T follicular helper cell (primary cell): Measurements from ENCODE around the gene FEV.

ENCODE experiments used
- DNase-seq: peaks from one replicate; pipeline ENCODE4 v3.0.0-alpha.2; 2020; ENCODE audit warnings: low read depth
- total RNA-seq, 2 experiments: gene quantifications; one replicate each; lab custom pipeline; 2026; lab: John Stamatoyannopoulos, UW

The FEV gene
- total RNA-seq: 0 reads per million in 2 experiments

- no peak for DNase-seq
These were observed at the start of gene FEV for GRCh38 chr2:218985021-218985324. Gene FEV, minus strand, starts transcription at chr2:218985184. Its CDS starts 109 bp downstream, at chr2:218985075.

DNA sequence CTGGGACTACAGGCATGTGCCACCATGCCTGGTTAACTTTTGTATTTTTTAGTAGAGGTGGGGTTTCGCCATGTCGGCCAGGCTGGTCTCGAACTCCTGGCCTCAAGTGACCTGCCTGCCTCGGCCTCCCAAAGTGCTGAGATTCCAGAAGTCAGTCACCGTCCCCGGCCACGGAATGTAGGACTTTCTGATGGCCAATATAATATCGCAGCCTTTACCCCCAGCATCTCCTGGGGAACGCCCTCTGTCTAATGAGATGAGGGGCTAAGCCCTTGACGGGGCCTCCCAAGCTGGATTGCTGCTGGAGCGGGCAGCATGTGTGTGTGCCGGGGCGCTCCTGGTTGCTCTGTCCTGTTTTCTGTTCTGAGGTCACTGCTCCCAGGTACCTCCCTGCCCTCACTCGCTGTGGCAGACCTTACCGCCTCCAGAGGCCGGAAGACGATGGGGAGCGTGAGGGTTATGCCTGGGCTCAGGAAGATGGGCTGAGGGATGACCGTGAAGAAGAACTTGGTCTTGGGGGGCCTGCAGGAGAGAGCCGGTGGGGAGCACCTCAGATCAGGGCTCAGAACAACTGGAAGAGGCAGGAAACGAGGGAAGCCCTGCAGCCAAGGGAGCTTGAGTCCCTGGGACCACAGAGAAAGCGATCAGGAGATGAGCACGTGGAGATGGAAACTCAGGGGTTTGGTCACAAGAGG, 47.2 kb upstream of the FEV start:
- DNase-seq: no peak

DNA sequence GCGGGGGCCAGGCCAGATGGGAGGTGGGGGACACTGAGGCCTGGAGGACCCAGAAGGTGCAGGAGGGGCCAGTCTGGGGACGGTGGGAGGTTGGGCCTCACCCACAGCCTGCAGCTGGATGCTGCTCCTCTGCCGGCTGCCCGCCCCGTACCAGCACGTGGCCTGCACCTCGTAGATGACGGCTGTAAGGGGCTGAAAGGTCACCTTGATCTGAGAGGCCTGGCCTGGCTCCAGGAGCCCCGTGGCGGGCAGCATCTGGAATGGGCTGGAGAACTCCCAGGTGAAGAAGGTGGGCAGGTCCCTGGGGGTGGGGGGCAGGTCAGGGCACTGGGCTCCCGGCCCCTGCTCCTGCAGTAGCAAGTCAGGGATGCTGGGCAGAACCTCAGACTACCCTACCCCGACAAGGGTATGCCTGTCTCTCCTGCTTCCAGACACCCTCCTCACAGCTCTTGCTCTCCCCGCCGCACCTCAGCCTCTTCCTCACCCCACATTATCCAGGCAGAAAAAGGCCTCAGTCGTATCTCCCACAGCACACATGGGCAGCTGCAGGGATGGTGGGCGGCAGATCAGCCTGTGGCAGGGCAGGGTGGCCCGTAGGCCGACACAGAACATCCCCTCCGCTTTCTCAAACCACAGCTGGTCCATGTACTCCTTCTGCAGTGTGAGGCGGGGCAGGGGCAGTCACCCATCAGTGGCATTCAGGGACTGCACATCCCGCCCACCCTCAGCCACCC, 46.2 kb upstream of the FEV start:
- no peak for DNase-seq

GRCh38 chr2:219030177-219030940, 45.4 kb upstream of the FEV start:
- no peak for DNase-seq

DNA sequence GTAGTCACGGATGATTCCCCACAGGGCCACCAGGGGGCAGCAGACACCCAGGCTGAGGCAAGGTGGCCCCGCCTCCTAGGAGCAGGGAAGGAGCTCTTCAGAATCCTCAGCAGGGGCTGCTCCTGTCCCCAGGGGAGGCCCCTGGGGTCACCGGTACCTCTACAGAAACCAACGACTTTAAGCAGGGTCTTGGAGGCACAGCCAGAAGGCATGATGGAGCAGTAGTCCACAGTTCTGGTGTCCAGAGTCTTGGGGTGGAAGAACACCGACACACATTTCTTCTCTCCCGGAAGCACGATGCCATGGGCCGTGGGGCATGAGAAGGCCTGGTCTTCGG, 44.8 kb upstream of the FEV start:
- DNase-seq: peak; percentile 66

- no peak for DNase-seq
These were observed 44.2 kb upstream of the FEV start for GRCh38 chr2:219028996-219029828.

GRCh38 chr2:219028141-219028540, 43.2 kb upstream of the FEV start:
- no peak for DNase-seq

DNA sequence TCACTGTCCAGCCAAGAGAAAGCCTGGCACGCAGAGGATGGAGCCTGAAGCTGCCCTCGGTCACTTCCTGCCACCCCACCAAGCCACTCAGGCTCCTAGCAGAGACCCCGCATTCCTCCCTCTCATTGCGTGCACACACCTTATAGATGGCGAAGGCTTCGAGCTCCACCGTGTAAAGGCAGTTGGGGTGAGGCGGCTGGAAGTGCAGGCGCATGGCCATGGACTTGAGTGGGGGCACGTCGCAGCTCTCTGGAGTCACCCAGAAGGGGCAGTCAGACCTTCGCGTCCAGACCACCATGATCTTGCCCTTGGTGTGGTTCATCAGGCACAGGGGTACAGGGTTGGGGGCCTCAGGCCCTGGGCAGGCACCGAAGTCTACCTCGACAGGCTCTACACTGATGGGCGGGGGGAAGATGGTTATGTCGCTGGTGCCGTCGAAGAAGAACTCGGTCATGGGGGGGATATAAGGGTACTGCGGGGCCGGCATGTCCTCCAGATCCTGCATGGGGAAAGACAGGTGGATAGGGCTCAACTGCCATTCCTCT, 42.6 kb upstream of the FEV start:
- no peak for DNase-seq

DNA sequence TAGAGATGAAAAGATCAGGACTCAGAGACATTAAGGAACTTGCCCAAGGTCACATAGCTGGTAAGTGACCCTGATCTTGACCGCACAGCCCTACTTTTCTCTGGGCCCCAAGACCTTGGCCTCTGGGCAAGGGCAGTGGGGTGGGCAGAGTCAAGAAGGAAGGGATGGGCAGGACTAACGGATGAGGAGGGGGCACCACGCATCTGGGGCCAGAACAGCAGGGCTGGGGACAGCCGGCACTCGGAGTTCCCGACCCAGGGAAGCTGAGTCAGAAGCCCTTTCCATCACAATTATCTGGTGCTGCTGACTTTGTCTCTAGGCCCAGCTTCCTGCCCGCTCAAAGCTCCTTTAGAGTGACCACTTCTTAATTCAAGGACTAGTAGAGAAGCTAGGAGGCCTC, 42.0 kb upstream of the FEV start:
- DNase-seq: no peak

DNA sequence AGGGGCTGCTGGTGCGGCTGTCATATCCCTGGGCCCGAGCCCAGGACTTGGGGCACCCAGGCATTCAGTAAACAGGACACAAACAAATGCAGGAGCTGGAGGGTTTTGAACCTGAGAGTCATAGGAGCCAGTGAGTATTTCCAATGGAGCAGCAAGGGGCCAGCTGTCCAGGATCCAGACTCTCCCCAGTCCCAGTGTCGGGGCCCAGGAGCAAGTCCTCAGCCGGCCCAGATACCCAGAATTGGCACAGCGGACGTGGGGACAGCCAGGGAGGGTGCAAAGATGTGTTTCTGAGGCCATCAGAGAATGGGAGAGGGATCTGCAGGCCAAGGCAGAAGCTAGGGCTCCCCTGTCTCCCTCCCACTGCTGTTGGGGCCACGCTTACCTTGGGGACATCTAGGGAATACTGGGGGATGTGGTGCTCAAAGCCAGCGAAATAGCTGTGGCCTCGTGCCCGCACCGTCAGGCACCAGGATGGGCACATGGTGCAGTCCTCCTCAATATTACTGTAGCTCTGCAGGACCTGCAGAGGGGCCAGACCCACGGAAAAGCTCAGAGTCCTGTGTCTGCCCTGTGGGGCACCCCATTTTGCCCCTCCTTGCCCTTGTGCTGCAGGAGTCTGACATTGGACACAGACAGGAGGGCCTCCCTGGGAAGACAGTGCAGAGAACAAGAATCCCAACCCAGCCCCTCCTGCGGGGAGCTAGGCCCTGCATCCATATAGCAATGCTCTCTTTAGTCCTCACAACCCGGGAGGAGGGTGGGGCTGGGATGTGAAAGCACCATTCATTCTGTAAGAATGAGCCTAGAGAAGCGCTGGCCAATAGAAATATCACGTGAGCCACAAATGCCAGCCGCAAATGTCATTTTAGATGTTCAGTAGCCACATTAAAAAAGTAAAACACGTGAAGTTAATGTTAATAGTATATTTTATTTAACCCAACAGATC, 40.9 kb upstream of the FEV start:
- DNase-seq: no peak

DNA sequence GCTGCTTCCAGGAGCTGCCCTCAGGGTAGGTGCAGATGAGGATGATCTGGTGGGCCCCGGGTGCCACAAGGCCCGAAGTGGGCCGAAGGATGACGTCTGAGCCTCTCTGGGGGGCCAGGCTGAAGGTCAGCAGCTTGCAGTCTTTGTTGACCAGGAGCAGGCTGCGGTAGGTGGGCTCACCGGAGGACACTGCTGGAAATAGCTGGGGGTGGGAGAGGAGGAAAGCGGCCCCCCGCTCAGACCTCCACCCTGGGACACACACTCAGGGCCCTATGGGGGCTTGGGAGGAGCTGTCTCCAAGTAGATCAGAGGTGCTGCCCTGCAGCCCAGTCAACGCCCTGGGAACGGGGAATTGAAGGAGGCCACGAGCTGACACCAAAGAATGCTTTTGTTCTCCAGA, 39.1 kb upstream of the FEV start:
- no peak for DNase-seq

GRCh38 chr2:219023045-219023605, 38.1 kb upstream of the FEV start:
- no peak for DNase-seq

- DNase-seq: no peak
These were observed 37.6 kb upstream of the FEV start for GRCh38 chr2:219022616-219023015.

GRCh38 chr2:219022041-219022440, 37.1 kb upstream of the FEV start:
- no peak for DNase-seq

- no peak for DNase-seq
These were observed 36.6 kb upstream of the FEV start for GRCh38 chr2:219021591-219021990.

GRCh38 chr2:219020604-219021365, 35.8 kb upstream of the FEV start:
- DNase-seq: no peak

GRCh38 chr2:219019436-219019835, 34.5 kb upstream of the FEV start:
- no peak for DNase-seq

GRCh38 chr2:219018726-219019125, 33.7 kb upstream of the FEV start:
- DNase-seq: no peak

DNA sequence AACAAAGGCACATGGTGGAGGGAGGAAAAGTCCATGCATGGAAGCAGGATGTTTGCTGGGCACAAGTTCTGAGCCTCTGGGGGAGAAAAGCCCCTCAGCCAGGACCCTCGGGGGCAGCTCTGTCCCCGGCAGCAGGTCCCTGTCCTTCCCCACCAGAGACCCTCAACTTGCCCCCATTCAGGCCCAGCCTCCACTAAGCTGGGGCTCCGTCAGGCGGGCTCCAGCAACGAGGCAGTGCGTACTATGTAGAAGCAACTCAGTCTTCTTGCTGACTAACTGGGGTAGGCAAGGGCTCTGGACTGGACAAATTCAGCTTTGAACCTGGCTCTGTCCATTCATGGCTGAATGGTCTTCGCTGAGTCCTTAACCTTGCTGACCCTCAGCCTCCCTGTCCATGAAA, 33.3 kb upstream of the FEV start:
- no peak for DNase-seq
